DND-41 (cell line): ENCODE data around the gene ELK4.

Experiments
- EZH2 ChIP-seq: IDR thresholded peaks from 3 replicates; pipeline ENCODE4 v1.6.1; 2012; ENCODE audit warnings: borderline replicate concordance, low read depth, mild to moderate bottlenecking, moderate library complexity, low read length, inconsistent platforms; ENCODE audit not compliant: severe bottlenecking
- TF ChIP-seq, protein P1 (sequence below): IDR thresholded peaks from 2 replicates; pipeline ENCODE4 v1.5.1; 2012; ENCODE audit warnings: borderline replicate concordance, low read length, moderate library complexity, mild to moderate bottlenecking; ENCODE audit not compliant: poor library complexity, severe bottlenecking; ENCODE audit errors: extremely low read depth

GRCh38 chr1:205590457-205590768, 41.4 kb downstream of the ELK4 start:
- TF ChIP-seq, protein P1, sequence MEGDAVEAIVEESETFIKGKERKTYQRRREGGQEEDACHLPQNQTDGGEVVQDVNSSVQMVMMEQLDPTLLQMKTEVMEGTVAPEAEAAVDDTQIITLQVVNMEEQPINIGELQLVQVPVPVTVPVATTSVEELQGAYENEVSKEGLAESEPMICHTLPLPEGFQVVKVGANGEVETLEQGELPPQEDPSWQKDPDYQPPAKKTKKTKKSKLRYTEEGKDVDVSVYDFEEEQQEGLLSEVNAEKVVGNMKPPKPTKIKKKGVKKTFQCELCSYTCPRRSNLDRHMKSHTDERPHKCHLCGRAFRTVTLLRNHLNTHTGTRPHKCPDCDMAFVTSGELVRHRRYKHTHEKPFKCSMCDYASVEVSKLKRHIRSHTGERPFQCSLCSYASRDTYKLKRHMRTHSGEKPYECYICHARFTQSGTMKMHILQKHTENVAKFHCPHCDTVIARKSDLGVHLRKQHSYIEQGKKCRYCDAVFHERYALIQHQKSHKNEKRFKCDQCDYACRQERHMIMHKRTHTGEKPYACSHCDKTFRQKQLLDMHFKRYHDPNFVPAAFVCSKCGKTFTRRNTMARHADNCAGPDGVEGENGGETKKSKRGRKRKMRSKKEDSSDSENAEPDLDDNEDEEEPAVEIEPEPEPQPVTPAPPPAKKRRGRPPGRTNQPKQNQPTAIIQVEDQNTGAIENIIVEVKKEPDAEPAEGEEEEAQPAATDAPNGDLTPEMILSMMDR: no peak
- no peak for TF ChIP-seq EZH2
